NB4 (cell line): ENCODE data around the gene PEPD.

ENCODE experiments used
- CTCF ChIP-seq: IDR thresholded peaks from one replicate; pipeline ENCODE4 v1.5.1; 2012; ENCODE audit warnings: low read depth, low read length
- MAX ChIP-seq: IDR thresholded peaks from 2 replicates; pipeline ENCODE4 v1.6.1; 2011; ENCODE audit warnings: low read depth, low read length
- MYC ChIP-seq: IDR thresholded peaks from 2 replicates; pipeline ENCODE4 v1.6.1; 2011; ENCODE audit warnings: low read depth, low read length
- POLR2A ChIP-seq: IDR thresholded peaks from 2 replicates; pipeline ENCODE4 v1.6.1; 2011; ENCODE audit warnings: mild to moderate bottlenecking; ENCODE audit not compliant: insufficient read length; ENCODE audit errors: extremely low read depth

GRCh38 chr19:33505823-33506222 is 15.8 kb downstream of the PEPD start:
- no peak for TF ChIP-seq POLR2A
- no peak for TF ChIP-seq CTCF
- no peak for TF ChIP-seq MYC
- no peak for TF ChIP-seq MAX
